ENCODE data around the gene SETD5. TPM values are rescaled to one million over a fixed set of nuclear protein-coding genes. Genes with fewer than 3 reads are reported as not detected.

Gene SETD5
- total and polyA plus RNA-seq, 9 donors: 30.8 to 140 (median 97.6) TPM

DNA sequence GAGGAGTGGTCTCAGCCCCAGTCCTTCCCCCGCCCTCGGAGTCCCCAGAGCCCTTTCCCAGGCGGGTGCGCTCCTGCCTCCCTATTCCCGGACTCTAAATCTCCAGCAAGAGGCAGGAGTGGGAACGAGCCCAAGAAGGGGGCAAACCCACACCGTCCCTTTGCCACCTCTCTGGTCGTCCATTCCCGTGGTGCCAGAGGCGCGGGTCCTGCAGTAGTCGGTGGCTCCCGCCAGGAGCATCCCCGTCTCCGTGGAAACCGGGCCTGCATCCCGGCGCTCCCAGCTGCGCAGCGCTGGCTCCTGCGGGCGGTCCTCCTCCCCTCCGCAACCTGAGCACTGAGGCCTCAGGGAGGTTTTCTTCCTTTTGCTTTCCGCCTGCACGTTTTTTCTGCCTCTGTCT lies 111.4 kb downstream of the SETD5 start:
- Histone ChIP-seq H3K4me1 (ENCODE audit: insufficient read depth) (no peaks in the 10 kb centered on the region), H3K27ac (no peak overlapping the region), H3K4me3 (no peak overlapping the region), H3K9me3 (no peaks in the 10 kb centered on the region), H3K27me3 (no peaks in the 10 kb centered on the region), H3K36me3 (no peaks in the 10 kb centered on the region)
- no peak for DNase-seq
- intact Hi-C loops (cut with DNase I): no loop called here
- WGBS, 3 donors: 6 to 7% (median 7%) methylated on average over 24 to 25 of the region's 25 CpGs
- TF ChIP-seq EP300 (IDR thresholded peaks at IDR 0.05) (no peak), POLR2A (IDR thresholded peaks at IDR 0.05) (no peak)
- TF ChIP-seq, protein P1, sequence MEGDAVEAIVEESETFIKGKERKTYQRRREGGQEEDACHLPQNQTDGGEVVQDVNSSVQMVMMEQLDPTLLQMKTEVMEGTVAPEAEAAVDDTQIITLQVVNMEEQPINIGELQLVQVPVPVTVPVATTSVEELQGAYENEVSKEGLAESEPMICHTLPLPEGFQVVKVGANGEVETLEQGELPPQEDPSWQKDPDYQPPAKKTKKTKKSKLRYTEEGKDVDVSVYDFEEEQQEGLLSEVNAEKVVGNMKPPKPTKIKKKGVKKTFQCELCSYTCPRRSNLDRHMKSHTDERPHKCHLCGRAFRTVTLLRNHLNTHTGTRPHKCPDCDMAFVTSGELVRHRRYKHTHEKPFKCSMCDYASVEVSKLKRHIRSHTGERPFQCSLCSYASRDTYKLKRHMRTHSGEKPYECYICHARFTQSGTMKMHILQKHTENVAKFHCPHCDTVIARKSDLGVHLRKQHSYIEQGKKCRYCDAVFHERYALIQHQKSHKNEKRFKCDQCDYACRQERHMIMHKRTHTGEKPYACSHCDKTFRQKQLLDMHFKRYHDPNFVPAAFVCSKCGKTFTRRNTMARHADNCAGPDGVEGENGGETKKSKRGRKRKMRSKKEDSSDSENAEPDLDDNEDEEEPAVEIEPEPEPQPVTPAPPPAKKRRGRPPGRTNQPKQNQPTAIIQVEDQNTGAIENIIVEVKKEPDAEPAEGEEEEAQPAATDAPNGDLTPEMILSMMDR (IDR thresholded peaks at IDR 0.05): no peak

DNA sequence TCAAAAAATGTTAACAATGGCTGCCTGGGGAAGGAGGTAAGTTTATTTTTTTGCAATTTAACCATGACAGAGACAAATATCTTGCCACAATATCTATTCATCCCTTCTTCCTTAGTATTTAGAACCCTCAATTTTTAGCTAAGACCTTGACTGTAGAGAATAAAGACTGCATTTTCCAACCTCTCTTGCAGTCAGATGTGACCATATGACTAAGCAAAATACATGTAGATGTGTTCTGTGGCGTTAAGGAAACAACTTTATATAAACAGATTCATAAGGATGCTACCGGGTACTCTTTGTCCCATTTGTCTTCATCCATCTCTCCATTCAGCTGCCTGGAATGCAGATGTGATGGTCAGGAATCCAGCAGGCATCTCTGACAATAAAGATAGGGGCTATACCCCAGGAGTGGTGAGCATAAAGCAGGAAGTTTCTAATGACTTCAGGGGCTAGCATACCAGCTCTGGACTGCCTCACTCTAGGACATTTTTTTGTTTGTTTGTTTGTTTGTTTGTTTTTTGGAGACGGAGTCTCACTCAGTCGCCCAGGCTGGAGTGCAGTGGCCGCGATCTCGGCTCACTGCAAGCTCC lies 115.1 kb downstream of the SETD5 start:
- DNase-seq: no peak
- H3K27me3 ChIP-seq: no peaks in the 10 kb centered on the region
- H3K4me3 ChIP-seq: no peak overlapping the region
- H3K9me3 ChIP-seq: no peaks in the 10 kb centered on the region
- H3K27ac ChIP-seq: no peak overlapping the region
- H3K36me3 ChIP-seq: no peaks in the 10 kb centered on the region
- TF ChIP-seq EP300 (IDR thresholded peaks at IDR 0.05) (no peak), POLR2A (IDR thresholded peaks at IDR 0.05) (no peak)
- TF ChIP-seq, protein P1 (IDR thresholded peaks at IDR 0.05): no peak
- intact Hi-C loops (cut with DNase I): no loop called here
- H3K4me1 ChIP-seq (ENCODE audit: insufficient read depth): no peaks in the 10 kb centered on the region
- WGBS, 3 donors: 65 to 78% (median 66%) methylated on average over 7 of the region's 7 CpGs

DNA sequence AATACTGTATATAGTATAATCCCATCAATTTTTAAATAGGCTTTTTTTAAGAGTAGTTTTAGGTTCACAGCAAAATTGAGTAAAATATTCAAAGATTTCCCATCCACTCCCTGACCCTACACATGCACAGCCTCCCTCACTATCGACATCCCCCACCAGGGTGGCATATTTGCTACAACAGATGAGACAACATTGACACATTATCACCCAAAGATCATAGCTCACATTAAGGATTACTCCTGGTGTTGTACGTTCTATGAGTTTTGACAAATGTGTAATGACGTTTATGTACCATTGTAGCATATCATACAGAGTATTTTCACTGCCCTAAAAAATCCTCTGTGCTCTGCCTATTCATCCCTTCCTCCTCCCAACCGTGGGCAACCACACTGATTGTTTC lies 116.9 kb downstream of the SETD5 start:
- Histone ChIP-seq H3K27me3 (no peaks in the 10 kb centered on the region), H3K27ac (no peak overlapping the region), H3K36me3 (no peaks in the 10 kb centered on the region), H3K4me3 (no peak overlapping the region), H3K4me1 (ENCODE audit: insufficient read depth) (no peaks in the 10 kb centered on the region), H3K9me3 (no peaks in the 10 kb centered on the region)
- intact Hi-C loops (cut with DNase I): no loop called here
- no peak for DNase-seq
- TF ChIP-seq, protein P1 (IDR thresholded peaks at IDR 0.05): no peak
- TF ChIP-seq EP300 (IDR thresholded peaks at IDR 0.05): no peak
- TF ChIP-seq POLR2A (IDR thresholded peaks at IDR 0.05): no peak
- WGBS, 3 donors: 61 to 72% (median 68%) methylated on average over 4 of the region's 4 CpGs

DNA sequence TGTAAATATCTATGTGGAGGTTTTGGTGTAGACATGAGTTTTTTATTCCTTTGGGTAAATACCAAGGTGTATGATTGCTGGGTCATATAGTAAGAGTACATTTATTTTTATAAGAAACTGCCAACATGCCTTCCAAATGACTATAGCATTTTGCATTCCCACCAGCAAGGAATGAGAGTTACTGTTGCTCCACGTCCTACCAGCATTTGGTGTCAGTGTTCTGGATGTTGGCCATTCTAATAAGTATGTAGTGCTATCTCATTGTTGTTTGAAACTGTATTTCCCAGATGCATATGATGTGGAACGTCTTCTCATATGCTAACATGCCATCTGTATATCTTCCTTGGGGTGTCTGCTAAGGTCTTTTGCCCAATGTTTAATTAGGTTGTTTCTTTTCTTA lies 117.5 kb downstream of the SETD5 start:
- 56 to 63% (median 62%) methylated on average over 2 of the region's 2 CpGs for WGBS, 3 donors
- no peak for TF ChIP-seq EP300 (IDR thresholded peaks at IDR 0.05)
- intact Hi-C loops (cut with DNase I): no loop called here

DNA sequence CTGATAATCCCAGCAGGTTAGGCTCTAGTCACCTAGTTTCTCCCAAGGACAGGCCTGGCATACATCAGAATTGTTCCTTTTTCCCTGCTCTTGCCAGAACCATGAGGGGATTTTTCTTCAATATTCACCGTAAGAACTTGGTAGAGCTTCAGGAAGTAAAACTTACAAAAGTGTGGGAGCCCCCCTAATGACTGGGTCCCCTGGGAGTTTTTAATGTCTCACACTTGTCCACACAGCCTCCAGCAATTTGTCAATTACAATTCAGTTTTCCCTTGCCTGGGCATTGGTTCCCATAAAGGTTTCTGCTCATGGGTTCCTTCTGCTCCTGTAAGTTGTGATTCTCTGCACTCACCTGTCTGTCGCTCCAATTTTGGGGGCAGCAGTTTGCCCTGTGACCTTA lies 127.7 kb downstream of the SETD5 start:
- TF ChIP-seq POLR2A (IDR thresholded peaks at IDR 0.05) (no peak), EP300 (IDR thresholded peaks at IDR 0.05) (no peak)
- TF ChIP-seq, protein P1 (IDR thresholded peaks at IDR 0.05): no peak

More for the DNA sequence above, 117.5 kb downstream of the SETD5 start:
- Histone ChIP-seq H3K27me3 (no peaks in the 10 kb centered on the region), H3K27ac (no peak overlapping the region), H3K36me3 (no peaks in the 10 kb centered on the region), H3K4me1 (ENCODE audit: insufficient read depth) (no peaks in the 10 kb centered on the region), H3K9me3 (no peaks in the 10 kb centered on the region), H3K4me3 (no peak overlapping the region)
- DNase-seq: no peak

More for the DNA sequence above, 127.7 kb downstream of the SETD5 start:
- WGBS, 3 donors: 76 to 85% (median 83%) methylated on average over 2 of the region's 2 CpGs
- Histone ChIP-seq H3K36me3 (no peaks in the 10 kb centered on the region), H3K4me3 (no peak overlapping the region), H3K27ac (no peak overlapping the region), H3K9me3 (no peaks in the 10 kb centered on the region), H3K4me1 (ENCODE audit: insufficient read depth) (no peaks in the 10 kb centered on the region), H3K27me3 (no peaks in the 10 kb centered on the region)
- intact Hi-C loops (cut with DNase I): no loop called here
- DNase-seq: no peak
